HEK293 (cell line): ENCODE measurements around the gene CYP11A1.

ENCODE experiments used
- CTCF ChIP-seq: fragments of 450-650 bp; formaldehyde crosslinking; IDR thresholded peaks from 2 replicates; pipeline ENCODE4 v1.5.1; 2016; ENCODE audit warnings: missing biosample characterization, missing genetic modification characterization
- PBX3 ChIP-seq: sonication (generic); formaldehyde crosslinking; IDR thresholded peaks from 2 replicates; pipeline ENCODE4 v1.8.1; 2022; ENCODE audit warnings: mild to moderate bottlenecking, moderate library complexity, missing genetic modification reagents
- TCF7L2 ChIP-seq: IDR thresholded peaks from 2 replicates; pipeline ENCODE4 v1.6.1; 2011; ENCODE audit warnings: low read depth, mild to moderate bottlenecking, inconsistent platforms, low read length, moderate library complexity, borderline replicate concordance
- ZNF776 ChIP-seq: fragments of 450-650 bp; formaldehyde crosslinking; IDR thresholded peaks from 2 replicates; pipeline ENCODE4 v1.5.0; 2017; ENCODE audit warnings: missing biosample characterization, missing genetic modification characterization, borderline replicate concordance

GRCh38 chr15:74343127-74343796, 24.2 kb downstream of the CYP11A1 start:
- TF ChIP-seq PBX3 (CRISPR knock-in tag) (no peak), ZNF776 (no peak), CTCF (tag by site-specific recombination) (no peak), TCF7L2 (no peak)
